KBM-7 (cell line): ENCODE data around the gene KIAA0753.
A peak's percentile ranks its signal among the peaks of the same experiment; 100 is the strongest.

Source experiments
- DNase-seq: peaks from one replicate; pipeline ENCODE4 v3.0.0-alpha.2; 2015
- in situ Hi-C: fragments of 300-500 bp; cut with MboI; formaldehyde crosslinking; loops from 2 replicates; pipeline ENCODE4 v1.14.3; 2020; ENCODE audit warnings: low sequenced_read_pairs, low pct_unique_long_range_greater_than_20kb, mixed read lengths

Gene KIAA0753

GRCh38 chr17:6651354-6651918 is 10.9 kb upstream of the KIAA0753 start, which contains the start of the genes C17orf100 and MED31:
C17orf100 (plus strand) TSS chr17:6651762; CDS start chr17:6651914, 152 bp downstream.
MED31 (minus strand) TSS chr17:6651605; CDS start chr17:6651528, 77 bp downstream.
- DNase-seq = peak; percentile 96
- in situ Hi-C loops = no loop called here

DNA sequence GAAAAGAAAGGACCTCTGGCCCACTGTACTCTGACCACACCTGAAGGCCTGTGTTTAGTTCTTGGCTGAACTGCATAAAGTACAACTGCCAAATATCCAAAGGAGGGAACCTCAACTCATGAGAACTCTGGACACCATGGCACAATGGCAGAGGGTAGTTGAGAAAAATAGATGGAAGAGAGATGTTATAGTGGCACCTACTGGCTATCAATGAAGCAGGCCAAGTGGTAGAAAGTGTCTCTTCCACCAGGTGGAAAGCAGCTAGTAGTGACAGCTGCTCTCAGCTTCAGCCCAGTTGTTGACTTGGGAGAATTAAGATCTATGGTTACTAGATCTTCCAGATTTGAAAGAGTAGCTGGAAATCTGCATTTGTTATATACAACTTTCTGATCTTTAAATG is 7.7 kb upstream of the KIAA0753 start:
- DNase-seq = peak; percentile 61
- in situ Hi-C loops = loop anchor here (25.0 kb wide), 1 partner anchor 186 kb away; no protein-coding TSS in a partner anchor

DNA sequence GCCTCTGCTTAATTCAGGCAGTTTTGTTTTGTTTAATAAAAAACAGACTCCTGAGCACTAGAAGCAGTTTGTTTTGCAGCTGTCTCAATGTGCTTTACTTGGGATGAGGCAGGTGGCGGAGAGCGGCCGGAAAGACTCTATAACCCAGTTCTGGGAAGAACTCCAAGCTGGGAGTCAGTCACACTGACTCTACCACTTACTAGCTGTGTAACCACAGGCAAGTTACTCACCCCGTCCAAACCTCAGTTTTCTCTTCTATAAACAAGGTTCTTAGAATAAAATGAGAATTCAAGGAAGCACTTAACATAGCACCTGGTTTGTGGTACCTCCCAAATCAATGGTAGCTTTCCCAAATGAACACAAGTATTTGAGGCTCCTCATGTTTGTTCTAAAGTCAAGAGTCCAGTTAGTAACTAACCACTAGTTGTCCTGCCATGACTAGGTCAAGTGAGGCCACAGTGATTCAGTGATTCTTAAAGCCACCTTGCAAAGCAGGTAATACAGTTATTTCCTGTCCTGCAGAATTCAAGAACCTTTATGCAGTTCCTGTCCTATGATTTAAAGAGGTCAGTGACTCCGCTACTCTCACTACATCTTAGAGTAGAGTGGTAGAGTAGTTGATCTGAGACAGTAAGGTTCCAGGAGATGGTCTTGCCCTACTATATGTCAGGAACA is 3.1 kb upstream of the KIAA0753 start:
- no peak for DNase-seq
- in situ Hi-C loops = loop anchor here (25.0 kb wide), 1 partner anchor 181 kb away; no protein-coding TSS in a partner anchor

DNA sequence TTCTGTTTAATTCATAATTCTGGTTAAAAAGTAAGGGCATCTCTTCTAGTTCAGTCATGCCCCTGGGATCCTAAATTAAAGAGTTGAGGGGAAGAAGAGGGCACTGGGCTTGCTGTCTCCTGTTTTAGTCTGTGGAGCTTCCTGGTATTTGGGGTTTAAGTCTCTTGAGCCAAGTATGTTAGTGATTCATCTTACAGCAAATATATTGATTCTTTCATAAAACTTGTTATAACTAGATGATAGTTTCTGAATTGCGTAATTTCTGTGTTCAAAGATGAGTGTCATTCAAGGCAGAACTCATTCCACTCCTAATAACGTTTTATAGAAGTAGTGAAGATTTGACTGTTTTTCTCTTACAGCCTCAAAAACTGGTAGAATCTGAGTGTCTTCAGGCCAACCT is 2.1 kb upstream of the KIAA0753 start:
- DNase-seq = no peak
- in situ Hi-C loops = loop anchor here (25.0 kb wide), 1 partner anchor 180 kb away; no protein-coding TSS in a partner anchor

GRCh38 chr17:6641247-6641863 is 844 bp upstream of the KIAA0753 start:
- no peak for DNase-seq
- in situ Hi-C loops = loop anchor here (25.0 kb wide), 1 partner anchor 179 kb away; no protein-coding TSS in a partner anchor

GRCh38 chr17:6639586-6640535 is 650 bp downstream of the KIAA0753 start:
- DNase-seq = peak; percentile 32

GRCh38 chr17:6639014-6639585 is 1.4 kb downstream of the KIAA0753 start:
- in situ Hi-C loops = loop anchor here (25.0 kb wide), 1 partner anchor 177 kb away; no protein-coding TSS in a partner anchor
- DNase-seq = no peak

More at GRCh38 chr17:6639586-6640535, 650 bp downstream of the KIAA0753 start:
- in situ Hi-C loops = loop anchor here (25.0 kb wide), 1 partner anchor 178 kb away; no protein-coding TSS in a partner anchor

GRCh38 chr17:6638046-6638908 is 2.2 kb downstream of the KIAA0753 start:
- no peak for DNase-seq
- in situ Hi-C loops = loop anchor here (25.0 kb wide), 1 partner anchor 176 kb away; no protein-coding TSS in a partner anchor

- in situ Hi-C loops = loop anchor here (25.0 kb wide), 1 partner anchor 175 kb away; no protein-coding TSS in a partner anchor
- no peak for DNase-seq
Measured at GRCh38 chr17:6637458-6637840, 3.1 kb downstream of the KIAA0753 start.

- no peak for DNase-seq
- in situ Hi-C loops = loop anchor here (25.0 kb wide), 1 partner anchor 175 kb away; no protein-coding TSS in a partner anchor
Measured at GRCh38 chr17:6636616-6637457, 3.7 kb downstream of the KIAA0753 start.

DNA sequence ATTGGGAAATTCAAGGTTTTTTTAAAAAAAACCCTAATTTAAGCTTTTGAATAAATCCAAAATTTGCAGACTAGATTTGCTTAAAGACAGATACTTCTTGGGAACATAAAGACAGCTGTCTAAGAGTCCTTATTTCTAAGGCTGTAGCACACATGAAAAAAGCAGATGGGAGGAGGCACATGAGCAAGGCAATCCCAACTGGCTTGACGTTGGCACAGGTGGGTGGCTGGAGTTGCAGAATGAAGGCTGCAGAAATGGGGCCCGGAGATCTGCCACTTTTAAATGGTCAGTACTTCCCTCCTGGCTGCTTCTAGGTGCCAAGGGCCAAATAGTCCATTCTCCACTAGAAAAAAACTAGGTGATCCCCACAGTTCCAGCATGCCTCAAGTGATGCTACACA is 4.4 kb downstream of the KIAA0753 start:
- no peak for DNase-seq
- in situ Hi-C loops = loop anchor here (25.0 kb wide), 1 partner anchor 174 kb away; no protein-coding TSS in a partner anchor

DNA sequence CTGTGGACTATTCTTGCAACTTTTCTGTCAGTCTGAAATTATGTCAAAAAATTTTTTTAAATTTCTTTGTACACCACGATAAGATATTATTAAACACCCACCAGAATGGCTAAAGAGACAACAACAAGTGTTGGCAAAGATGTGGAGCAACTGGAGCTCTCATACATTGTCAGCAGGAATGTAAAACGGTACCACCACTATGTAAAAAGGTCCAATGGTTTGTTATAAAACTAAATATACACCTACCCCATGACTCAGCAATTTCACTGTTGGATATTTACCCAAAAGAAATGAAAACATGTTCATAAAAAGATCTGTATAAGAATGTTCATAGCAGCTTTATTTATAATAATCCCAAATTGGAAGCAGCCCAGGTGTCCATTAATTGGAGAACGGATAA is 7.2 kb downstream of the KIAA0753 start:
- in situ Hi-C loops = loop anchor here (25.0 kb wide), 1 partner anchor 171 kb away; no protein-coding TSS in a partner anchor

GRCh38 chr17:6632530-6632929 is 8.0 kb downstream of the KIAA0753 start:
- in situ Hi-C loops = loop anchor here (25.0 kb wide), 1 partner anchor 170 kb away; no protein-coding TSS in a partner anchor
- no peak for DNase-seq

More for the DNA sequence above, 7.2 kb downstream of the KIAA0753 start:
- DNase-seq = no peak

DNA sequence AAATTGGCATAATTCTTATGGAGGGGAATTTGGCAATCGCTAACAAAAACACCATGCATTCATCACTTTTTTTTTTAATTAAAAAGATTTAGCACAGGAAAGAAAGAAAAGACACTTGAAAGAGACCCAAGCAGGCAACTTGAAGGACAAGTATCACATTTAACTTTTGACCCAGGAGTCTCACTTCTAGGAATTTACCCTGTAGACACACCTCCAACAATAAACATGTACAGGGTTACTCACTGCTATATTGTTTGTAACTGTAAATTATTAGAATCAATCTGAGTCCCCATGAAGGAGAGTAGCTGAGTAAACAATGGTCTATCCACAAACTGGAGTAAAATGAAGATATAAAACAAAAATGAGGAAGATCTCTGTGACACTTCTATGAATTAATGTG is 10.1 kb downstream of the KIAA0753 start:
- in situ Hi-C loops = loop anchor here (25.0 kb wide), 1 partner anchor 168 kb away; no protein-coding TSS in a partner anchor
- no peak for DNase-seq

DNA sequence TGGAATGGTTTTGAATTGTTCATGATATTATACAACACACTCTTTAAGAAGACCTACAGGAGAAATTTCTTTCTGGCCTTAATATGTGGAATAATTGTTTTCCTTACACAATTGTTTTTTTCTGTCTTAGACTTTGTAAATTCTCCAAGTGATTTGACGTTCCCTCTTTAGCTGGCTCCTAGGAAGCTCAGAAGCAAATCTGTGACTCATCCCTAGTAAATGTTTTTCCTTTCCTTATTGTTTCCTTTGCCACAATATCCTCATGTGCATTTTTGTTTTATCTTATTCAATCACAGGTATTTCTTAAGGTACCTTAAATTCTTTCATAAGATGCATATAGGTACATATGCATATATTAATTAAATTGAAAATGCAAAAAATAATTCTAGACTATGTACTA is 13.5 kb downstream of the KIAA0753 start:
- in situ Hi-C loops = loop anchor here (25.0 kb wide), 1 partner anchor 165 kb away; no protein-coding TSS in a partner anchor

DNA sequence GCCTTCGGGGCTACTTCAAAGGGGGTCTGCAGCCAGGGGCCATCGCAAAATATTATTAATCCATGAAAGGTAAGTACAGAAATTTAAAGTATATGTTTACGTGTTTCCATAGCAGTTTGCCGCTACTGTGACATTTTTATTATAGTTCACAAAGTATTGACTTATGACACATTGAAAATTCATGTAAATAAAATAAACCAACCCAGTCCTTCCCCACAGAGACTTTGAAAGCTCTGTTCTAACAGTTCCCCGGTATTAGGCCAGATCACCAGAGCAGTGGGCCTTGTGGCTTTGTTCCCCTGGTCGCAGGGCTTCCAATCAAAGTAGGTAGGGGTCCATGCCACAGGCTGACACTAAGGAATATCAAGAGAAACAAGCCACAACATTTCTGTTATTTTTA is 13.9 kb downstream of the KIAA0753 start:
- in situ Hi-C loops = loop anchor here (25.0 kb wide), 1 partner anchor 164 kb away; no protein-coding TSS in a partner anchor
- no peak for DNase-seq

More for the DNA sequence above, 13.5 kb downstream of the KIAA0753 start:
- DNase-seq = no peak
